WTC11 (cell line): ENCODE measurements around the gene KDM5B. TPM values are rescaled to one million over a fixed set of nuclear protein-coding genes. Genes with fewer than 3 reads are reported as not detected.

Experiments used
- ATAC-seq: fragments of 200-7000 bp; cut with Tn5 transposase; 2 replicates; pipeline ENCODE4 v1.10.0; 2021; ENCODE audit warnings: mild to moderate bottlenecking, moderate library complexity
- CTCF ChIA-PET: fragments of 300-600 bp; sonication (Branson Sonifier 250); formaldehyde crosslinking; loops from one replicate; lab custom pipeline; 2021; ENCODE audit warnings: antibody characterized with exemption; lab: Charles Lee
- POLR2A ChIA-PET: fragments of 350-600 bp; sonication (Branson Sonifier 250); formaldehyde crosslinking; loops from one replicate; lab custom pipeline; 2021; ENCODE audit warnings: antibody characterized with exemption; lab: Charles Lee
- DNase-seq: peaks from one replicate; pipeline ENCODE4 v3.0.0; 2021; ENCODE audit warnings: low spot score
- H3K27ac Mint-ChIP-seq: 2 replicates; pipeline ENCODE4 v1.8.0; 2021; ENCODE audit warnings: mixed read lengths
- H3K27me3 Mint-ChIP-seq: 2 replicates; pipeline ENCODE4 v1.8.0; 2021; ENCODE audit warnings: low read depth, mild to moderate bottlenecking, moderate library complexity, mixed read lengths
- H3K36me3 Mint-ChIP-seq: 2 replicates; pipeline ENCODE4 v1.8.0; 2021; ENCODE audit warnings: mixed read lengths
- H3K4me1 Mint-ChIP-seq: 2 replicates; pipeline ENCODE4 v1.8.0; 2022; ENCODE audit warnings: mixed read lengths
- H3K4me3 Mint-ChIP-seq: 2 replicates; pipeline ENCODE4 v1.8.0; 2021; ENCODE audit warnings: mild to moderate bottlenecking, moderate library complexity, mixed read lengths
- H3K9me3 Mint-ChIP-seq: 2 replicates; pipeline ENCODE4 v1.8.0; 2021; ENCODE audit warnings: mixed read lengths
- ATF6 ChIP-seq: sonication (generic); formaldehyde crosslinking; IDR thresholded peaks from 2 replicates; pipeline ENCODE4 v1.8.1; 2023; ENCODE audit warnings: mild to moderate bottlenecking, missing genetic modification reagents
- CREM ChIP-seq: sonication (generic); formaldehyde crosslinking; IDR thresholded peaks from 2 replicates; pipeline ENCODE4 v1.8.1; 2022; ENCODE audit warnings: mild to moderate bottlenecking, missing genetic modification reagents, moderate library complexity
- E2F5 ChIP-seq: sonication (generic); formaldehyde crosslinking; IDR thresholded peaks from 2 replicates; pipeline ENCODE4 v1.8.1; 2022; ENCODE audit warnings: mild to moderate bottlenecking, moderate library complexity, missing genetic modification reagents
- ESRRA ChIP-seq: sonication (generic); formaldehyde crosslinking; IDR thresholded peaks from 2 replicates; pipeline ENCODE4 v1.8.1; 2022; ENCODE audit warnings: mild to moderate bottlenecking, missing genetic modification reagents, borderline replicate concordance
- GABPB1 ChIP-seq: sonication (generic); formaldehyde crosslinking; IDR thresholded peaks from 2 replicates; pipeline ENCODE4 v1.8.1; 2023; ENCODE audit warnings: mild to moderate bottlenecking, missing genetic modification reagents
- IRF2 ChIP-seq: sonication (generic); formaldehyde crosslinking; IDR thresholded peaks from 2 replicates; pipeline ENCODE4 v1.8.0; 2022; ENCODE audit warnings: low read depth, missing genetic modification reagents, borderline replicate concordance
- JAZF1 ChIP-seq: fragments of 250-450 bp; sonication (Bioruptor Pico); IDR thresholded peaks from 2 replicates; pipeline ENCODE4 v1.9.0; 2021; ENCODE audit warnings: moderate library complexity, mild to moderate bottlenecking, inconsistent platforms
- KAT7 ChIP-seq: sonication (generic); formaldehyde crosslinking; IDR thresholded peaks from 2 replicates; pipeline ENCODE4 v1.8.1; 2023; ENCODE audit warnings: missing genetic modification reagents, mild to moderate bottlenecking, borderline replicate concordance
- MLX ChIP-seq: sonication (generic); formaldehyde crosslinking; IDR thresholded peaks from 2 replicates; pipeline ENCODE4 v1.8.1; 2023; ENCODE audit warnings: mild to moderate bottlenecking, missing genetic modification reagents, moderate library complexity
- NFATC4 ChIP-seq: fragments of 250-450 bp; sonication (Bioruptor Pico); IDR thresholded peaks from 2 replicates; pipeline ENCODE4 v1.9.0; 2021; ENCODE audit warnings: mild to moderate bottlenecking
- NFYB ChIP-seq: sonication (generic); formaldehyde crosslinking; conservative IDR thresholded peaks from 2 replicates; pipeline ENCODE4 v1.8.0; 2022; ENCODE audit warnings: low read depth, missing genetic modification reagents
- OVOL2 ChIP-seq: fragments of 250-450 bp; sonication (Bioruptor Pico); IDR thresholded peaks from 2 replicates; pipeline ENCODE4 v1.9.0; 2021; ENCODE audit warnings: mild to moderate bottlenecking, borderline replicate concordance
- SOX15 ChIP-seq: fragments of 250-450 bp; sonication (Bioruptor Pico); IDR thresholded peaks from 2 replicates; pipeline ENCODE4 v1.9.0; 2021; ENCODE audit warnings: mild to moderate bottlenecking
- TEAD4 ChIP-seq: sonication (generic); formaldehyde crosslinking; IDR thresholded peaks from 2 replicates; pipeline ENCODE4 v1.8.0; 2022; ENCODE audit warnings: mild to moderate bottlenecking, missing genetic modification reagents
- ZNF121 ChIP-seq: sonication (generic); formaldehyde crosslinking; IDR thresholded peaks from 2 replicates; pipeline ENCODE4 v1.8.0; 2023; ENCODE audit warnings: missing genetic modification reagents
- ZNF281 ChIP-seq: sonication (generic); formaldehyde crosslinking; IDR thresholded peaks from 2 replicates; pipeline ENCODE4 v1.8.0; 2023; ENCODE audit warnings: mild to moderate bottlenecking, missing genetic modification reagents
- ZNF416 ChIP-seq: fragments of 250-450 bp; sonication (Bioruptor Pico); IDR thresholded peaks from 2 replicates; pipeline ENCODE4 v1.9.0; 2021; ENCODE audit warnings: mild to moderate bottlenecking, inconsistent platforms
- ZNF671 ChIP-seq: fragments of 250-450 bp; sonication (Bioruptor Pico); IDR thresholded peaks from 2 replicates; pipeline ENCODE4 v1.8.0; 2021; ENCODE audit warnings: mild to moderate bottlenecking
- total RNA-seq: library from RNA; stranded (reverse); gene quantifications from 3 replicates; pipeline ENCODE4 v1.2.3, GENCODE V29; 2021
- TF ChIP-seq, protein P1 (sequence below): sonication (generic); formaldehyde crosslinking; IDR thresholded peaks from 2 replicates; pipeline ENCODE4 v1.8.0; 2022; ENCODE audit warnings: mild to moderate bottlenecking, missing genetic modification reagents
- TF ChIP-seq, protein P2 (sequence below): sonication (generic); formaldehyde crosslinking; IDR thresholded peaks from 2 replicates; pipeline ENCODE4 v1.8.1; 2022; ENCODE audit warnings: low read depth, missing genetic modification reagents, borderline replicate concordance

Gene KDM5B
- total RNA-seq, 1 experiment from 2014 or later, result 222 TPM

DNA sequence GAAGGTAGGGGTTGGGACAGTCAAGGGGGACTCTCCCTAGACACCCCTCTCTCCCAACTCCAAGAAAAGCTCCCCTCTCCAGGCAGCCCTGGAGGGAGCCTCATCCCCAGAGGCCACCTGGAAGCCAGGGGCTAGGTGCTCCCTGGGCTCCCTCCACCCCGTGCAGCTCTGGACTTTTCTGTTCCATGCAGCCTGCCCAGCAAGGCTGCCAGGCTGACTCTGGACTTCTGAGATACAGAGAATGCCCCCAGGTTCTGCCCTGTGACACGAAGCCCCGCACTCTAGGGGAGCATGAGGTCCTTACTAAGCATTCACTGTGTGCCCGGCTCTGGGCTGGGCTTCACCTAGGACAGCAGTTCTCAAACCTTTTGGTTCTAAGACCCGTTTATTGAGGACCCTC lies 108.2 kb downstream of the KDM5B start:
- no peaks in the 10 kb centered on the region for H3K27me3 Mint-ChIP-seq
- CTCF ChIA-PET, result interaction anchor here (1.4 to 1.7 kb wide), 3 partner anchors 20 to 41 kb away, joined by 3 to 12 read pairs (median 7); no protein-coding TSS in a partner anchor
- no peak overlapping the region for H3K27ac Mint-ChIP-seq
- ATAC-seq (no peak), DNase-seq (no peak)
- no peaks in the 10 kb centered on the region for H3K36me3 Mint-ChIP-seq
- POLR2A ChIA-PET, result no interaction called here
- H3K9me3 Mint-ChIP-seq, result no peaks in the 10 kb centered on the region
- TF ChIP-seq ZNF121 (CRISPR knock-in tag) (no peak), ESRRA (CRISPR knock-in tag) (no peak), OVOL2 (no peak), NFYB (CRISPR knock-in tag) (no peak), SOX15 (CRISPR knock-in tag) (no peak), ZNF671 (CRISPR knock-in tag) (no peak), ZNF281 (no peak), KAT7 (CRISPR knock-in tag) (no peak)
- no peak overlapping the region for H3K4me3 Mint-ChIP-seq
- peaks cover 14% of the 10 kb centered on the region for H3K4me1 Mint-ChIP-seq

GRCh38 chr1:202698276-202698675 lies 109.9 kb downstream of the KDM5B start:
- Mint-ChIP-seq H3K27ac (no peak overlapping the region), H3K4me3 (no peak overlapping the region), H3K4me1 (peaks cover 3% of the 10 kb centered on the region), H3K36me3 (no peaks in the 10 kb centered on the region), H3K9me3 (no peaks in the 10 kb centered on the region), H3K27me3 (no peaks in the 10 kb centered on the region)
- no peak for TF ChIP-seq E2F5 (CRISPR knock-in tag)
- TF ChIP-seq, protein P1, sequence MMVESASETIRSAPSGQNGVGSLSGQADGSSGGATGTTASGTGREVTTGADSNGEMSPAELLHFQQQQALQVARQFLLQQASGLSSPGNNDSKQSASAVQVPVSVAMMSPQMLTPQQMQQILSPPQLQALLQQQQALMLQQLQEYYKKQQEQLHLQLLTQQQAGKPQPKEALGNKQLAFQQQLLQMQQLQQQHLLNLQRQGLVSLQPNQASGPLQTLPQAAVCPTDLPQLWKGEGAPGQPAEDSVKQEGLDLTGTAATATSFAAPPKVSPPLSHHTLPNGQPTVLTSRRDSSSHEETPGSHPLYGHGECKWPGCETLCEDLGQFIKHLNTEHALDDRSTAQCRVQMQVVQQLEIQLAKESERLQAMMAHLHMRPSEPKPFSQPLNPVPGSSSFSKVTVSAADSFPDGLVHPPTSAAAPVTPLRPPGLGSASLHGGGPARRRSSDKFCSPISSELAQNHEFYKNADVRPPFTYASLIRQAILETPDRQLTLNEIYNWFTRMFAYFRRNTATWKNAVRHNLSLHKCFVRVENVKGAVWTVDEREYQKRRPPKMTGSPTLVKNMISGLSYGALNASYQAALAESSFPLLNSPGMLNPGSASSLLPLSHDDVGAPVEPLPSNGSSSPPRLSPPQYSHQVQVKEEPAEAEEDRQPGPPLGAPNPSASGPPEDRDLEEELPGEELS (CRISPR knock-in tag), result no peak
- TF ChIP-seq ATF6 (CRISPR knock-in tag), result no peak
- TF ChIP-seq IRF2 (CRISPR knock-in tag), result no peak
- TF ChIP-seq JAZF1 (CRISPR knock-in tag), result no peak
- TF ChIP-seq CREM (CRISPR knock-in tag), result no peak
- TF ChIP-seq TEAD4, result no peak
- no peak for TF ChIP-seq MLX (CRISPR knock-in tag)
- TF ChIP-seq GABPB1 (CRISPR knock-in tag), result no peak
- TF ChIP-seq, protein P2, sequence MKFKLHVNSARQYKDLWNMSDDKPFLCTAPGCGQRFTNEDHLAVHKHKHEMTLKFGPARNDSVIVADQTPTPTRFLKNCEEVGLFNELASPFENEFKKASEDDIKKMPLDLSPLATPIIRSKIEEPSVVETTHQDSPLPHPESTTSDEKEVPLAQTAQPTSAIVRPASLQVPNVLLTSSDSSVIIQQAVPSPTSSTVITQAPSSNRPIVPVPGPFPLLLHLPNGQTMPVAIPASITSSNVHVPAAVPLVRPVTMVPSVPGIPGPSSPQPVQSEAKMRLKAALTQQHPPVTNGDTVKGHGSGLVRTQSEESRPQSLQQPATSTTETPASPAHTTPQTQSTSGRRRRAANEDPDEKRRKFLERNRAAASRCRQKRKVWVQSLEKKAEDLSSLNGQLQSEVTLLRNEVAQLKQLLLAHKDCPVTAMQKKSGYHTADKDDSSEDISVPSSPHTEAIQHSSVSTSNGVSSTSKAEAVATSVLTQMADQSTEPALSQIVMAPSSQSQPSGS (CRISPR knock-in tag), result no peak
- TF ChIP-seq NFATC4 (CRISPR knock-in tag), result no peak
- no peak for TF ChIP-seq ZNF416
- ATAC-seq (no peak), DNase-seq (no peak)
- POLR2A ChIA-PET, result no interaction called here
- CTCF ChIA-PET, result interaction anchor here (1.3 to 2.5 kb wide), 3 partner anchors 11 to 18 kb away, joined by 3 to 8 read pairs (median 7); partner anchors contain the start of gene SYT2
